Measurements from ENCODE around the gene KCNQ1OT1.

The KCNQ1OT1 gene

GRCh38 chr11:2732940-2733628, 33.3 kb upstream of the KCNQ1OT1 start:
- no peak overlapping the region for H3K27ac ChIP-seq (ENCODE audit: extremely low read depth, low read depth, low read length)
- H3K36me3 ChIP-seq (ENCODE audit: control insufficient read depth in 2 of 2, insufficient read depth in 1 of 2, low read length in 2 of 2), result no peaks in the 10 kb centered on the region
- H3K4me1 ChIP-seq (ENCODE audit: control insufficient read depth, insufficient read depth, low read length), result no peaks in the 10 kb centered on the region
- no peak overlapping the region for H3K4me3 ChIP-seq (ENCODE audit: low read depth, low read length)
- ChIA-PET CTCF (interaction anchor here (0.6 kb wide), 1 partner anchor 21 kb away, joined by 4 read pairs; no protein-coding TSS in a partner anchor), POLR2A (no interaction called here)
- no peaks in the 10 kb centered on the region for H3K9me3 ChIP-seq (ENCODE audit: control insufficient read depth, insufficient read depth, low read depth, low read length)
- TF ChIP-seq ZNF626 (tag by site-specific recombination; IDR thresholded peaks at IDR 0.05) (no peak), ZNF112 (tag by site-specific recombination; IDR thresholded peaks at IDR 0.05) (no peak), ZNF302 (tag by site-specific recombination; IDR thresholded peaks at IDR 0.05; ENCODE audit: low read depth) (no peak), ZNF548 (tag by site-specific recombination; IDR thresholded peaks at IDR 0.05) (no peak), ZNF26 (tag by site-specific recombination; IDR thresholded peaks at IDR 0.05) (no peak)

- TF ChIP-seq GFI1B (tag by site-specific recombination; IDR thresholded peaks at IDR 0.05) (no peak), ZNF510 (tag by site-specific recombination; IDR thresholded peaks at IDR 0.05; ENCODE audit: insufficient replicate concordance) (no peak), REST (tag by site-specific recombination; IDR thresholded peaks at IDR 0.05) (no peak), ZSCAN23 (tag by site-specific recombination; IDR thresholded peaks at IDR 0.05) (no peak)
- Histone ChIP-seq H3K4me1 (ENCODE audit: control insufficient read depth, insufficient read depth, low read length) (no peaks in the 10 kb centered on the region), H3K4me3 (ENCODE audit: low read depth, low read length) (no peak overlapping the region), H3K9me3 (ENCODE audit: control insufficient read depth, insufficient read depth, low read depth, low read length) (no peaks in the 10 kb centered on the region), H3K27ac (ENCODE audit: extremely low read depth, low read depth, low read length) (no peak overlapping the region), H3K36me3 (ENCODE audit: control insufficient read depth in 2 of 2, insufficient read depth in 1 of 2, low read length in 2 of 2) (no peaks in the 10 kb centered on the region)
- ChIA-PET CTCF (no interaction called here), POLR2A (no interaction called here)
Measured at GRCh38 chr11:2732261-2732939, 32.6 kb upstream of the KCNQ1OT1 start.

- Histone ChIP-seq H3K27ac (ENCODE audit: extremely low read depth, low read depth, low read length) (no peak overlapping the region), H3K4me1 (ENCODE audit: control insufficient read depth, insufficient read depth, low read length) (no peaks in the 10 kb centered on the region), H3K9me3 (ENCODE audit: control insufficient read depth, insufficient read depth, low read depth, low read length) (no peaks in the 10 kb centered on the region), H3K36me3 (ENCODE audit: control insufficient read depth in 2 of 2, insufficient read depth in 1 of 2, low read length in 2 of 2) (no peaks in the 10 kb centered on the region), H3K4me3 (ENCODE audit: low read depth, low read length) (no peak overlapping the region)
- ChIA-PET CTCF (no interaction called here), POLR2A (no interaction called here)
- TF ChIP-seq ZFHX2 (tag by site-specific recombination; conservative IDR thresholded peaks at IDR 0.05) (peak; percentile 57), ZNF280C (tag by site-specific recombination; IDR thresholded peaks at IDR 0.05) (no peak), ZBTB21 (tag by site-specific recombination; IDR thresholded peaks at IDR 0.05) (no peak), REPIN1 (tag by site-specific recombination; IDR thresholded peaks at IDR 0.05; ENCODE audit: low read depth) (no peak), OSR2 (tag by site-specific recombination; IDR thresholded peaks at IDR 0.05) (no peak), ZSCAN5A (tag by site-specific recombination; IDR thresholded peaks at IDR 0.05) (no peak), ZNF184 (tag by site-specific recombination; IDR thresholded peaks at IDR 0.05) (no peak), HIC1 (tag by site-specific recombination; IDR thresholded peaks at IDR 0.05) (no peak)
Measured at GRCh38 chr11:2731130-2732125, 31.6 kb upstream of the KCNQ1OT1 start.

Data from HEK293 (cell line).